Measurements from ENCODE around the gene SCUBE3.

SCUBE3 gene

GRCh38 chr6:35267897-35268296 lies 54.1 kb downstream of the SCUBE3 start:
- Mint-ChIP-seq H3K4me3 (no peak overlapping the region), H3K4me1 (peaks cover 11% of the 10 kb centered on the region), H3K36me3 (ENCODE audit: low read depth) (no peaks in the 10 kb centered on the region), H3K9me3 (no peaks in the 10 kb centered on the region), H3K27ac (no peak overlapping the region), H3K27me3 (ENCODE audit: low read depth) (no peaks in the 10 kb centered on the region)
- no peak for TF ChIP-seq CTCF (IDR thresholded peaks at IDR 0.05; ENCODE audit: unreplicated experiment in 3 of 3)

- Mint-ChIP-seq H3K27me3 (ENCODE audit: low read depth) (no peaks in the 10 kb centered on the region), H3K27ac (no peak overlapping the region), H3K4me1 (peaks cover 18% of the 10 kb centered on the region), H3K9me3 (no peaks in the 10 kb centered on the region), H3K36me3 (ENCODE audit: low read depth) (no peaks in the 10 kb centered on the region), H3K4me3 (no peak overlapping the region)
- no peak for TF ChIP-seq CTCF (IDR thresholded peaks at IDR 0.05; ENCODE audit: unreplicated experiment in 3 of 3)
Observed at GRCh38 chr6:35272005-35272404, 58.2 kb downstream of the SCUBE3 start.

DNA sequence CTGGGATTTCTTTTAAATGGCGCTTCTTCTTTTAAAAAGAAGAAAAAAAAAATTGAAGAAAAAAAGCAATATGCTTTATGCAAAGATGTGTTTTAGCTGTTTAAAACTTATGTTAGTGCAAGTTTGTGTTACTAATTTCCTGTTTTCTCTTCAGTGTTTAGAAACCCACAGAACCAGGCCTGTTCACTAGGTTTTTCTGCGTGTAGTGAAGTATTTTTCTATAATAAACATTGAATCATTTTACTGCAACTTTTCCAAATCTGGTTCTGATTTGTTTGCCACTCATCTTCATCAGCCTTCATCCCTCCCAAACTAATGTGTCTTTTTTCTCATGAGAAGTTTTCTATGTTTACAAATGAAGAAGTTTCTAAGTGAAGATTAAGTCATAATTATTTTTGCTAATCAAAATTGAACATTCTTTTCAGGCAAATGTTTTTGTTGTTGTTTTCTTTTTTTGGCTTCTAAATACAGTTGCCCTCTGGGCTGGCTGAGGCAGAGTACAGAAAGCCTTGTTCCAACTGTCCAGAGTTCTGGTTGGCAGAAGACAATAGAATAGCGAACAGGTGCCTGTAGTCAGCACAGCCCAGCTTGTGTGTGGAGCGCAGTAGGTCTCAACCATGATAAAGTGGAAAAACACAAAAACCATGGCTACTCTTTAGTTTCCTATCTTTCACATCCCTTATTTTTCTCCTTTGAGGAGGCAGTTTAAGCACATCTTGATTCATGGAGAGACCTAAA lies 60.2 kb downstream of the SCUBE3 start:
- H3K4me1 Mint-ChIP-seq, result peaks cover 13% of the 10 kb centered on the region
- H3K9me3 Mint-ChIP-seq, result no peaks in the 10 kb centered on the region
- no peaks in the 10 kb centered on the region for H3K27me3 Mint-ChIP-seq (ENCODE audit: low read depth)
- TF ChIP-seq CTCF (IDR thresholded peaks at IDR 0.05; ENCODE audit: unreplicated experiment in 3 of 3), result no peak
- no peak overlapping the region for H3K4me3 Mint-ChIP-seq
- H3K36me3 Mint-ChIP-seq (ENCODE audit: low read depth), result no peaks in the 10 kb centered on the region
- no peak overlapping the region for H3K27ac Mint-ChIP-seq

- Mint-ChIP-seq H3K9me3 (no peaks in the 10 kb centered on the region), H3K27ac (no peak overlapping the region), H3K4me1 (peaks cover 22% of the 10 kb centered on the region), H3K27me3 (ENCODE audit: low read depth) (no peaks in the 10 kb centered on the region), H3K4me3 (no peak overlapping the region), H3K36me3 (ENCODE audit: low read depth) (no peaks in the 10 kb centered on the region)
- no peak for TF ChIP-seq CTCF (IDR thresholded peaks at IDR 0.05; ENCODE audit: unreplicated experiment in 3 of 3)
Observed at GRCh38 chr6:35275744-35276260, 62.0 kb downstream of the SCUBE3 start.

DNA sequence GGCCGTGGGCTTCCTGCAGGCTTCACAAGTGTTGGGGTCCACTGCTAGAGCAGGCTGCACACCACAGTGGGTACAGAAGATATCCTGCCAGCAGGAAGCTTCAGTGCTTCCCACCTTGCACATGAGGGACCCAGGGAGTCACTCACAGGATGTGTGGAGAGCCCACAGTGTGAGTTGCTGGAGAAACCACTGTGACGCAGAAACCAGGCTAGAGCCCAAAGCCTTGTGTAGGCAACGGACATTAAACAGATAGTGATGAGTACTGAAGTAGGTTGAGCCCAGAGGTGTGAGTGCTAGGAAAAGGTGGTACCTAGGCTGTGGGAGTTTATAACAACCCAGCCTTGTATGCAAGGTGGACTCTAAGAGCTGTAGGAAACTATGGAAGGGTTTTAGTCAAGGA lies 65.0 kb downstream of the SCUBE3 start:
- peaks cover 36% of the 10 kb centered on the region for H3K4me1 Mint-ChIP-seq
- H3K27me3 Mint-ChIP-seq (ENCODE audit: low read depth), result no peaks in the 10 kb centered on the region
- TF ChIP-seq CTCF (IDR thresholded peaks at IDR 0.05; ENCODE audit: unreplicated experiment in 3 of 3), result no peak
- H3K4me3 Mint-ChIP-seq, result no peak overlapping the region
- no peaks in the 10 kb centered on the region for H3K9me3 Mint-ChIP-seq
- no peak overlapping the region for H3K27ac Mint-ChIP-seq
- peaks cover 19% of the 10 kb centered on the region for H3K36me3 Mint-ChIP-seq (ENCODE audit: low read depth)

DNA sequence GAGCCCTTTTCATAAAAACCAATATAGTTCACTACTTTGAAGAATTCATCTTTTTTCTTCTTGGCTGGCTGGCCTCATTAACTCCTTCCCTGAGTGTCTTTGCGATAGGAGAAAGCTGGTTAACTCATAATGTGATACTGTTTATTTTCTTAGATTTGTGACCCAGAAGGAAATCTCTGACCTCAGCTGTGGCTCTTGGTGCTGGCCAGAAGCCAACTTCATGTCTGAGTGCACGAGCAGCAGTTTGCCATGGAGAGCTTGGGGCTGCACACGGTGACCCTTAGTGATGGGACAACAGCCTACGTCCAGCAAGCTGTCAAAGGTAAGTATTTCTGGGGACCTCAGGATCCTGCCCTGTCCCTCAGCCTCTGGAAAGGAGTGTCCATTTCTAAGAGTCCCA lies 67.1 kb downstream of the SCUBE3 start:
- no peak overlapping the region for H3K4me3 Mint-ChIP-seq
- TF ChIP-seq CTCF (IDR thresholded peaks at IDR 0.05; ENCODE audit: unreplicated experiment in 3 of 3), result no peak
- H3K9me3 Mint-ChIP-seq, result no peaks in the 10 kb centered on the region
- peaks cover 28% of the 10 kb centered on the region for H3K4me1 Mint-ChIP-seq
- no peaks in the 10 kb centered on the region for H3K27me3 Mint-ChIP-seq (ENCODE audit: low read depth)
- no peak overlapping the region for H3K27ac Mint-ChIP-seq
- H3K36me3 Mint-ChIP-seq (ENCODE audit: low read depth), result peaks cover 33% of the 10 kb centered on the region
